HG03175 (cell line): ENCODE results near the gene GNB1.

Source experiments
- ATAC-seq: cut with Tn5 transposase; IDR thresholded peaks from one replicate; pipeline ENCODE4 v1.9.1; 2021; ENCODE audit warnings: mild to moderate bottlenecking, moderate library complexity; ENCODE audit not compliant: unreplicated experiment

The GNB1 gene

DNA sequence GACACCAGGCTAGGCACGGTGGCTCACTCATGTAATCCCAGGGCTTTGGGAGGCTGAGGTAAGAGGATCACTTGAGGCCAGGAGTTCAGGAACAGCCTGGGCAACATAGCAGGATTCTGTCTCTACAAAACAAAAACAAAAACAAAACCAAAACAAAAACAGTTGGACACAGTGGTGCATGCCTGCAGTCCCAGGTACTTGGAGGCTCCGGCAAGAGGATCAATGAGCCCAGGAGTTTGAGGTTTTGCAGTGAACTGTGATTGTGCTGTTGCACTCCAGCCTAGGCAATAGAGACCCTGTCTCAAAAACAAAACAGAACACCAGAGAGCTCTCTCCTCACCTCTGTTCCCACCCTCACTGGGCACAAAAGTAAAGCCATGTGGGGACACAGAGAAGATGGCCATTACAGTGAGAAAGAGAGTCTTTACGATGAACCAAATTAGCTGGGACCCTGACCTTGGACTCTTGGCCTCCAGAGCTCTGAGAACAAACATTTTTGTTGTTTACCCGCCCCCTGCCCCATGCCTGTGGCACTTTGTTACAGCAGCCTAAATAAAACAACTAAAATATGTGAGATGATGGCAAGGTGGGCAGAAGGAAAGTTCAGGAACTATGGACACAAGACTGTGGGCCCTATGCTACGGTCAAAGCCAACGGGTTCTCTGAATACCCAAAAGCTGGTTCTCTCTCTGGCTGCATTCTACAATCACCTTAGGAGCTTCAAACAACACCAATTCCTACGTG lies 122.5 kb downstream of the GNB1 start:
- ATAC-seq = no peak

DNA sequence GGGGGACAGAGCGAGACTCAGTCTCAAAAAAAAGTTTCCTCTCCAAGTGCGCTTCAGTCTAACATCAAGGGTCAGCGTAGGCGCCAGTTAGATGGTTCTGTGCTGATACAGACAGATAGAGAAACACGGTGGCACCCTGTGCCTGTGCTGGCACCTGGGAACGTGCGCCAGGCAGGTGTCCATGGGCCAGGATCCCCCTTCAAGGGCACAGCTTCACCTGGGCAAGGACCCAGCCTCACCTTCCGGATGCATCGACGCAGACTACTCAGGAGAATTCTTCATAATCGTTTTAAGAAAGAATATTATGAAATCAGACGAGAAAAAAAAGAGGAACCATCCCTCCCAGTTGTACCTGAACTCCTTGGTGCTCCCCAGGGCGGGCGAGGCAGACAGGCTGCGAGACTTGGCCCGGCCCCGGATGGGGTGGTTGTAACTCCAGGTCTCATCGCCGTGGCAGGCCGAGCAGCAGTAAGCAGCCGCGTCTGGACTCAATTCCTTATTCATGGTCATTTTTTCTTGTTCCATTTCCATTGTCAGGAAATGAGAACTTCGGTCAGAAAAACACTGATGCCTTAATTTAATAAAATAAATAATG lies 125.9 kb downstream of the GNB1 start:
- no peak for ATAC-seq

DNA sequence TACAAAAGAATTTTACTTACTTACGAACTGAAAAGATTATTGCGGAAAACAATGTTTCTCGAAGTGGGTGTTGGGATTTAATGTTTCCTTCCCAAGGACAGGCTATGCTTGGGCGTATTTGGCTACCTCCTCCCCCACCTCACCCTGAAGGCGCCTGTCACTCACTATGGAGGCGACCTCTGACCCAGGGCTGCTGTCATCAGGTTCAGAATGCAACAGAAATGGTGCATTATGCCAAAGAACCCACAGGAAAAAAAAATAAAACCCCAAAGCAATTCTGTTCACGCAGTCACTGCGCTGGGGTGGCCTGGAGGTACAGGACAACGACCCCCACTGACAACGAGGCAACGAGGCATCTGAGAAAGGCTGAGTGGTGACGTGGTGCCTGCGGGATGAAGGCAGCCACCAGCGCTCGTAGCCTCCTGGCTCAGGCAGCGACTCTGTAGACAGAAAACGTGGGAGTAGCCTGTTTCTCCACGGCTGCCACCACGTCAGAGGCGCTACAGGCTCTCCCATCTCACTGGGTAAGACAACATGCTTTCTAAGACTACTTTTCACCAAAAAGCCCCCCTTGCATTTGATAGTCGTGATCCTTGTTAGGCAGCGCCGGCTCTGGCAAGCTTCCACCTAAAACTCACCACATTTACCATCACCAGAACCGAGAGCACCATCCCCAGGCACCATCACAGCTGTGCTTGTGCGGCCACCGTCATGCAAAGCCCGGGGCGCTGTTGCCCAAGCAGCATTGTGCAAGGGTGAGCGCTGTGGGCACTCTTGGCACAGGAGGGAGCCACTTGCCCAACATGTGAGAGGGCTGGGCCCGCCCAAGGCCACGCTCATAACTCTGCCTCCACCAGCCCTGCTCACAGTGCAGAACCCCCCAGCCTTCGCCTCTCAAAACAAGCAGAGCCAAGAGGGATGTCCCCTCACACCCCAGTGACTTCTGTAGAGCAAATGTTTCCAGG lies 126.9 kb downstream of the GNB1 start:
- no peak for ATAC-seq

DNA sequence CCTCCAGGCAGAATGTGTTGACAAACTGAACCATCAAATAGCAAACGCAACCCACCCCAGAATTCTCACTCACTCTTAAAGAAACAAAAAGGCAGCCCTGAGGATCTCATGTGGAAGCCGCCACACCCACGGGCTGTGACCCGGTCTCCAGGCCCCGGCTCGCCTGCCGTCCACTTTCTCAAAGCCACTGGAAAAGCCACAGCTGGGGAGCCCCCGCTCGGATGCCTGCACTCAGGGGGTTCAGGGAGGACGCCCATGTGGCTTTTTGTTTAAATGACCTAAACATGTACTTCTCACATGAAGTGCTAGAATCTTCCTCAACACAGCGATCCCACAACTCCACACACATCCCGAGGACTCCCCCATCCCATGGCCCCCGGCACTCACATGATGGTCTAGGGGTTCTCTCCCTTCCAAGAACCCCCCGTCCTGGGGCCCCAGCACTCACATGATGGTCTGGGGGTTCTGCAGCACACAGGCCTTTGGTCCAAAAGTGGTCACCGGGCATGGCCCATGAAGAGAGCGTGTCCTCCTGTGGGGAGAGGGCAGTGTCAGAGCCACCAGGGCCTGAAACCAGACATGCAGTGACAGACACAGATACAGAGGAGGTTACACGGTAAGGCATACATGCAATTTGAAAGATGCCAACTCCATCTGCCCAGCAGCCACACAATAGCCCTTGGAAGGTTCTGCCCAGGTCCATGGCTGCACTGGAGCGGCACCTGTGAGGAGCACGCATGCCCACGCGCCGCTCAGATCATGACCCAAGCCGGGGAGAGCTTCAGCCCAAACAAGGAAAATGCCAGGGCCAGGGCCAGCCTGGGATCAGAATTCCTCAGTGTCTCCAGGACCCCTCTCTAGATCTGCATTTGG lies 129.1 kb downstream of the GNB1 start:
- no peak for ATAC-seq

DNA sequence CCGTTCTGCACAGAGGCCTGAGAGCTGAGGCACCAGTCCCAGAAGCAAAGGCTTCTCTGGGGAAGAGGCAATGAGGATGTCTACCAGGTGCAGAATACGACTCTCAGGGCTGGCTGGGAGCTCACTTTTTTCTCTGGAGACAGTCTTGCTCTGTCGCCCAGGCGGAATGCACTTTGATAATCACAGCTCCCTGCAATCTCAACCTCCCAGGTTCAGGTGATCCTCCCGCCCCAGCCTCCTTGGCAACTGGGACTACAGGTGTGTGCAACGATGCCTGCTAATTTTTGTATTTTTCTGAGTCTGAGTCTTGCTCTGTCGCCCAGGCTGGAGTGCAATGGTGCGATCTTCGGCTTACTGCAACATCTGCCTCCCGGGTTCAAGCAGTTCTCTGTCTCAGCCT lies 130.2 kb downstream of the GNB1 start:
- no peak for ATAC-seq

DNA sequence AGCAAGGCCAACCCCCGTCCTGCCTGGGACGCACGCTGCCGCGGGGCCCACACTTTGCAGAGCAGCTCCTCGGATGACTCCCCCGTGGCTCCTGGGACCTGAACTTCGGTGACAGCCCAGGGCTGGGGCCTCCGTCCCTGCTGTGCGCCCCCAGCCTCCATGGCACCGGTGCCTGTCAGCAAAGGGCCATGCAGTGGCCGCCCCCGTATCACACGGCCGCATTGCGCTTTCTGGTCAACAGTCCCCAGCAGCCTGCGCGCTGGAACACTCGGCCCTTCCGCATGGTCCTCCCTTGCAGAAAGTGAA lies 130.6 kb downstream of the GNB1 start:
- ATAC-seq = no peak

DNA sequence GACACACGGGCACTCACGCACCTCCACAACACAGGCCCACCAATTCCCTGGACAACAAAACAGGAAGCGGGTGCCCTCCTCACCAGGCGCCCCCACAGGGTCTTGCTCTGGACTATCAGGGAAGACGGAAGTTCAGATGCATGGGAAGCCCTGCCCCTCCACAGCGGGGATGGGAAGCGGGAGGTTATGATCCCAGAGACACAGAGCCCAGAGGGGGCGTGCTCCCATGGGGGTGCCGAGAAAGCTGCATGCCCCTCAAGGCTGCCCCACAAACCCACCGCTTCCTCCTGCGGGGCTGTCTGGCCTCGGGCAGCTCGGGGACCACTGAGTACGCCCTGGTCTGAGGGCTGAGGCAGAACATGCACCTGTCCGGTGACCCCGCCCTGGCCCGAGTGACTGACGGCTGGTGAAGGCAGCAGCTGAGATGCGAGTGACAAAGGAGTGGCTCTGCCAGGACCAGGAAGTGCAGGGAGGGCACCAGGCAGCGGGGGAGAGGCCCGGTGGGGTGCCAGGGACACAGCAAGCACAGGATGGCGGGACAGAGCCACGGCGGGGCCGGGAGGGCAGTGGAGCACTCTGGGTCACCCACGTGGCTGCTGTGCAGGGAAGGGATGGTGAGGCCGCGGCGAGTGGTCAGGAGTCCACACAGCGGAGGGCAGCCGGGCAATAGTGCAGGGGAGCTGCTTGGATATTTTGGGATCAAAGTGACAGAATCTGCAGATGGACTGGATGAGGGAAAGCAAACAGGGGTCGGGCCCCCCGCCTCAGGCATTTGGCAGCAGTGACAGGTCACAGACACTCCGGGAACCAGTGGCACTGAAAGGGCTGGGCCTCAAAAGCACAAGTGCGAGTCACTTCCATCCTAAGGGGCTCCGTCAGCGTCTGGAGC lies 131.2 kb downstream of the GNB1 start:
- no peak for ATAC-seq

DNA sequence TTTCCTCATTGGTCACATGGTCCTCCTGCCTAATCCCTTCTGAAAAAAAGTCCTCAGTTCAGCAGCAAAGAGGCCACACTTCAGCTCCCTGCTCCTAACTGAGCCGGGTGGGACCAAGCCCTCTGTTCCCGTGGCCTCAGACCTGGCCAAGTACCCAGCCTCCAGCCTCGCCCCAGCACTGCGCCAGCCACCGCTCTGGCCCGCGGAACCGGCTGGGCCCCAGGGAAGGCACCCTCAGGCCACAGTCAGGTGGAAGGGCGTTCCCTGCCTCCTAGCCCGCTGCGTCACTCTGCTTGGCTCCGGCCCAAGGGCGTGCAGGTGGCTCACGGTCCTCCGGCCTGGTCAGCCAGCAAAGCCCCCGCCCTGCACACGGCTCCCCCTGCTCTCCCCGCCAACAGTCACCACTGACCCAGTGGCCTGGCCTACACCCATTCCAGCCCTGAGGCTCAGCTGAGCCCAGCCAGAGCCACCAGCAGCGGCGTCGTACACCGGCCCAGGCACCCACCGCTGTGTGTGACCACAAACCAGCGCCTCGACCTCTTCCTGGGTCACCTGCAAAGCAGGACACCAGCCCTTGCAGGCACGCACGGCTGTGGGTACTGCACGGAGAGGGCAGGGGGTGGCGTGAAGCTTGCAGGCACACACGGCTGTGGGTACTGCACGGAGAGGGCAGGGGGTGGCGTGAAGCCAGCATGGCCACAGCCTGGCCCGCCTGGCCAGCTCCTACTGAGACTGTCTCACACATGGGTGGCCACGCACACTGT lies 132.0 kb downstream of the GNB1 start:
- no peak for ATAC-seq

DNA sequence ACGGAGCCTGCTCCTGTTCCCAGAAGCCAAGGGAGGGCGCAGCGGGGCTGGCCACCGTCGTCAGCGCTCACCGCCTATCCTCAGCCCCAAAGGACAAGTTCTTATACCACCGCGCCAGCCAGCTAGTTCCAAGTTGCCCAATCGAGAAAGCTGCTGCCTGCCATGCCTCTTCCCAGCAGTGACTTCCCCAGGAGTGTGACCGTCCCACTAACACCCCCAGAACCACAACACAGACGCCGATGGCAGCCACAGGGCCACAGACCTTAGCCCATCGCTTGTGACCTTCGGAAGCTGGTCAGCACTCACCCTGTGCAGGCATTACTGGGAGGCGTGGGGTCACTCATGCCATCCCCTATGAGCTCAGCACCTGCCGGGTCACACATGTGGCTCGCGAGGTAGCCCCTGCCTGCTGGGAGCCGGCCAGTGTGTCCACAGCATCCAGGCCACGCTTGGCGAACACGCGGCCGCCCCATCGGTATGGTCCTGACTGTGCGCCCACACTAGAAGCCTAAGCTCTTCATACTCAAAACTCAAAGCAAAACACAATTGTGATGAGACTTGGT lies 132.7 kb downstream of the GNB1 start:
- no peak for ATAC-seq

DNA sequence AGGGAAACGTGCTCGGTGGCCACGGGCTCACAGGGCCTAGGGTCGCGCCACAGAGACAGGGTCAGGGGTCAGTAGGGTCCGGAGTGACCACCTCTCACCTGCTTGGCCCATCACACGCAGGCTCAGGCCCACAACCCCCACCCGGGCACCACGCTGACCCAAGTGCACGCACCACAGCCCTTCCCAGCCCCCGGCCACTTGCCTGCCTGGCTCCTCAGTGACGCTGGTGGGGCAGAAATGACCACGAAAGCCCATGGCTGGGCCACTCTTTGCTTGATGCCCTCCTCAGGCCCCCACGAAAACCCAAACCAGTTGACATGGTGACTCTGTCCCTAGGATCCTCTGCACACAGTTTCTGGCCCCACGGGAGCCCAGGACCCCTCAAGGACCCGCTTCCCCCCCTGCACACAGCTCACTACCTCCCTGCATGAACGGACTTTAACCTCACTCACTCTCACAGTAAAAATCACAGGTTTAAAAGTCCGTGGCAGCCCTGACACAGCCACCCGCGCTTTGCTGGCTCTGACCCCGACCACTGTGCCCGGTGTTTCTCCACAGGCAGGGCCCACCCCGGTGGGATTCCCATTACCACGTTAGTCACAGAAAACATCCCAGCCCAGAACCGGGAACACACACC lies 133.3 kb downstream of the GNB1 start:
- no peak for ATAC-seq

DNA sequence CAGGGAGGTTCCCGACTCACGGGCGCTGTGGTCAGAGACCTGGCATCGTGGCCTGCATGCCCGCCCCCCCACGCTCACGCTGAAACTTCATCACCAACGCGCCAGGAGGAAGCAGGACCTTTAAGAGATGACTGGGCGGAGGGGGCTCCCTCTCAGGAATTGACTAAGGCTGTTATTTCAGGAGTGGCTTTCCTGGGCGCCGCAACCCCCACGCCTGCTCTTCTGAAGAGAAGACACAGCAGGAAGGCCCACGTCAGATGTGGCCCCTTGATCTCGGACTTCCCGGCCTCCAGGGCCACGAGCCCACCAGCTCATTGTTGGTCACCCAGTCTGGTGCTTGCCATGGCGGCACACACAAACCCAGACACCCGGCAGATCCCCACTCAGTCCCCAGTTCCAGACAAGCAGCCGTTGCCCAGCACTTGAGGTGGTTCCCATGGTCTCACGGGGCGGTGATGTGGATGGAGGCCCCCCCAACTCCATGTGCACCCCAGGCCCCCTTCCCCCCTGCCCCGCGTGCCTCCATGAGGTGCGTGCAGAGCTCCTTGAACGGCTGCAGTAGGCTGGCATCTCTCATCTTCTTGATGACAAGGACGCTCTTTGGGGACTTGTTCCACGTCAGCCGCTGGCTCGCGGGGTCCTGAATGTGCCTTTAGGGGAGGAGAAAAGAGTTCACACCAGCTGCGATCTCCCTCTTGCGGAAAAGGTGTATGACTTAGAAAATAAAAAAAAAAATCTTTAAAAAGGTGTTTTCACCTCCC lies 134.0 kb downstream of the GNB1 start:
- ATAC-seq = no peak

DNA sequence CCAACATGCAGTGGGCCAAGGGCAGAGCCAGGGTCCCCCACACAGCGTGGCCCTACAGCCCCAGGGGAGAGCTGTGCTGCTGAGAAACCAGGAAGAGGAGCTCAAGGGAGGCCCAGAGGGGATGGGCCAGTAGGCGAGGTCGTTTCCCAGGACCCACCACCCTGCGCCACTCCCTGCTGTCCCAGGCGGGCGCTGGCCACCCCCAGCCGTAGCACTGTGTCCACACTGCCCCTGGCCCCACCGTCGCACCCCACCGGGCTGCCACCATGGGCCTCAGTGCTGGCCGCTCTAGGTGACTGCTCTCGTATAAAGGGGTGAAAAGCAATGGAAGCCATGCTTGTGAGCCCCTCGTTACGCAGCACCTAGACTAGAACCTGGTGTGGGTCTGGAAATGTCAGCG lies 135.0 kb downstream of the GNB1 start:
- no peak for ATAC-seq

DNA sequence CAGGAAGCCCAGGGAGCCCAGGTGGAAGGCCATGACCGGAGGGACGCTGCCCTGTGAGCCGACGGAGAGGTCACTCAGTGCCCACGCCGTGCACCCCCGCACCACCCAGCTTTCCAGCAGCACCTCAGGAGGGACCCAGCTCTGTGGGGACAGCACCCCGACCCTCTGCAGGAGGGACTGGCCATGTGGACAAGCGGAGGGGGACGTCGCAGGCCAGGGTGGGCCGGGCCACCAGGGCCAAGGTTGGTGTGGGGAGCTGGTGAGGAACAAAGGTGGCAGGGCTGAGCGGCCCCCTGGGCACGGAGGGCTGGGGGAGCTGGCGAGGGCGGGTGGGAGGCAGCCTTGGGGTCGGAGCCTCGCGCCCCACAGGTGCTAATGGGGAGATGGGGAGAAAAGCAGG lies 135.5 kb downstream of the GNB1 start:
- no peak for ATAC-seq

DNA sequence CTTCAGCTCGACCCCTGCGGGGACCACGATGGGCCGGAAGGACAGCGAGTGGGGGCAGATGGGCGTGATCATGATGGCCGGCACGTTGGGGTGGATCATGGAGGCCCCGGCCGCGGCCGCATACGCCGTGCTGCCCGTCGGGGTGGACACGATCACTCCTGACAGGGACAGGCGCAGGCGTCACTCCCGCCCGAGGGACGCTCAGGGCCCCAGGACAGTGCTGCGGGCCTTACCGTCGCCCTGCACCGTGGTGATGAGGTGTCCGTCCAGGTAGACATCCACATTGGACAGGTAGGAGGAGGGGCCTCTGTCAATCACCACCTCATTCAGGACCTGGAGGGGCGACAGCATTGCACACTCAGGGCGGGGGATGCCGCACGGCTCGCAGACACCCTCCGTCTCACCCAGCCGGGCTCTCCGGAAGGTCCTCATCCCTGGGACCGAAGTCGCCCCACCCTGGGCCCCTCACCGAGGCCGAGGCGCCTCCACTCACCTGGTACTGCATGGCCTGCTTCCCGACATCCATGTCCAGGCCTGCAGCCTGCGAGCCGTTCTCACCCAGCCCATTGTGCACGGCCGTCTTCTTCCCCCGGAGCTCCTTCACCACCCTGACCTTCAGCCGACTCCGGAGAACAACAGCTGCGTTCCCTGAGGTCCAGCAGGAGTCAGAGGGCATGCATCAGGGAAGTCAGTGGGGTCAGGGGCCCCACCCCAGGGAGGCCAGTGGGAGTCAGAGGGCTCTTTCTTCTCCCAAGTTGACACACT lies 136.7 kb downstream of the GNB1 start:
- ATAC-seq = no peak

DNA sequence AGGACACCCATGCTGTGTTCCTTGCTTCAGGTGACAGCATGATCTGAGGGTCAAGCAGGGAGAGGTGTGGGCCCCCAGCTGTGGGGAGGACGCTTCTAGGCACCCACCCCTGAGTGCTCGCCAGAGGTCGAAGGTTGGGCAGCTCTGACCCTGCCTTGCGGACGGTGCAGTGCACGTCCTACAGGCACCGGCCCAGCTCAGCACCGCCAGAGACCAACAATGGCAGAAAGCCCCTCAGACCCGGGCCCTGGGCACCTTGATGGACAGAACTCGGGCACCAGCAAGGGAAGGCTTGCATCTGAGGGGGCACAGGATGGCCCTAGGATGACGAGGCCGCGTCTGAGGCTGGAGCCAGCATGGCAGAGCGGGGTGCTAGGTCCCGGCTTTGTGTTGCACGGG lies 137.3 kb downstream of the GNB1 start:
- ATAC-seq = no peak

DNA sequence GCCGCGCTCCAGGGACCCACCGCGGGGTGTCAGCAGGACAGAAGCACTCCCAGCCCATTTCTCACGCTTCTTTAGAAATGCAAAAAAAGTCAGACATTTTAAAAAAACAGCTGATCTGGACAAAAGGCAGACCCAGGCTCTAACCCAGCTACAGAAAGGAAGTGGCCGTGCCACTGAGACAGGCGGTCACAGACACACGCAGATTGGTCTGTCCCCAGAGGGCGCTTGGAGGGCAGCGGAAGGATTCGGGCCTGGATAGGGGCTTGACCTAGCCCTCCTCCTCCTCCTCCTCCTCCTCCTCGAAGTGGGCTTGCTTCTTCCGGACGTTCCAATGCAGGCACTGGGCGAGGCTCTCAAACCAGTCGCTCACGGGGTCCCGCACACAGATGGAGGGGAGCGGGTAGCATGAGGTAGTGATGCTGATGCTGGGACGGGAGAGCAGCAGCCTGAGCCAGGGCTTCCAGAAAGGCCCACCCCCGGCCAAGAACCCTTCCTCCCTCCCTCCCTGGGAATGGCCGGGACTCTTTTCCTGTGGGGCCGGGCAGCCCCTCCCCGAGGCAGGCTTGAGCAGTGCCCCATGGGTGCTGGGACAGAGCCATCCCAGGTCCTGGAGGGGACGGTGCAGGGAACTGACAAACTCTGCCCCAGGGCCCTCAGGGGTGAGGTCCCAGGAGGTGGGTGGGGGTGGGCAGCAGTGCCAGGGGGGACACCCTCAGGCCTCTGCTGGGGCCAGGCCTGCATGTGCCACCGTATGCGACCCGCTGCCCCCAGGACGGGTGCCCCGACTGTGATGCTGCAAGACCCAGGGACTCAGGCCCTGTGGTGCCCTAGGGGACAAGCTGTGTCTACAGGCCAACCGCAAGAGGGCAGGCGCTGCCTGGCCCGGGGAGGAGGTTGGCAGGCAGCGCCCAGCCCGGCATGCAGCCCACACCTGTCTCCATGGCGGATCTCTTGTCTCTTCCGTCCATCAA lies 138.0 kb downstream of the GNB1 start:
- ATAC-seq = no peak
